ENCODE measurements around the gene GALNT6. TPM values are rescaled to one million over a fixed set of nuclear protein-coding genes. Genes with fewer than 3 reads are reported as not detected.
A peak's percentile ranks its signal among the peaks of the same experiment; 100 is the strongest.

GALNT6 gene
- total and polyA plus RNA-seq, 9 of the 15 experiments (the other 6 are each of a cell fraction or from before 2014, with no cell fraction given): 1.5 to 8.6 (median 5.1) TPM

DNA sequence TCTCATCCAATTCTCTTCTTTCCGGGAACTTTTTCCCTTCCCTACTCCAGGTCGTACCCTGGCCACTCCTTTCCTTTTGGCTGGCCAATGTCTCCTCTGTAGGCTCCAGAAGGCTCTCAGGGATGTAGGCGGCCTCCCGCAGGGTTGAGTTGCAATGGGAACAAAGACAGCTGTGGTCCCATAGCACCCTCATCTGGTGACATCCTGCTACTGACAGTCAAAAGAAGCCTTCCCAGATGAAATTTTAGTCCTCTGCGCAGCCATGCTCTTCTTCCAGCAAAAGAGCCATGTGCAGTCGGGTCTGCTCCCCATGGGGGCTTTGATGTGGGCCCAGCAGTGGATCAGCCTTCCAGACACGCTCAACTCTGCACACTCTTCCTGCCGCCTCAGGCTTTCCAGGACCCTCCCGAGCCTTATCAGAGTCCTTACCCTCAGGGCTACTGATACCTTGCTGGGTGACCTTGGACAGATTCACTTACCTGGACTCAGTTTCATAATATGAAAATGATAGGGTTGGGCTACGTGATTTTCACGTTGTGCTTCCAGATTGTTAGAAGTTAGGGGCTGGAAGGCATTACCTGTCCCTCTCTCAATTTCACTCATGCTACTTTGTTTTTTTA lies 39.2 kb downstream of the GALNT6 start (continued):
- TF ChIP-seq, protein P1, sequence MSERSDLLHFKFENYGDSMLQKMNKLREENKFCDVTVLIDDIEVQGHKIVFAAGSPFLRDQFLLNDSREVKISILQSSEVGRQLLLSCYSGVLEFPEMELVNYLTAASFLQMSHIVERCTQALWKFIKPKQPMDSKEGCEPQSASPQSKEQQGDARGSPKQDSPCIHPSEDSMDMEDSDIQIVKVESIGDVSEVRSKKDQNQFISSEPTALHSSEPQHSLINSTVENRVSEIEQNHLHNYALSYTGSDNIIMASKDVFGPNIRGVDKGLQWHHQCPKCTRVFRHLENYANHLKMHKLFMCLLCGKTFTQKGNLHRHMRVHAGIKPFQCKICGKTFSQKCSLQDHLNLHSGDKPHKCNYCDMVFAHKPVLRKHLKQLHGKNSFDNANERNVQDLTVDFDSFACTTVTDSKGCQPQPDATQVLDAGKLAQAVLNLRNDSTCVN (CRISPR knock-in tag; IDR thresholded peaks at IDR 0.05): no peak
- TF ChIP-seq NFXL1 (CRISPR knock-in tag; IDR thresholded peaks at IDR 0.05) (no peak), ZBTB1 (CRISPR knock-in tag; IDR thresholded peaks at IDR 0.05; ENCODE audit: borderline replicate concordance, low read depth) (no peak), FOXK2 (conservative IDR thresholded peaks at IDR 0.05 in 1 of 2, IDR thresholded peaks at IDR 0.05 in 1 of 2; ENCODE audit: low read depth in 2 of 2) (no peak), ZEB2 (IDR thresholded peaks at IDR 0.05) (no peak), NCOA6 (IDR thresholded peaks at IDR 0.05) (no peak), ZNF354B (CRISPR knock-in tag; IDR thresholded peaks at IDR 0.05) (no peak), SNIP1 (IDR thresholded peaks at IDR 0.05; ENCODE audit: low read depth) (no peak), NRF1 (conservative IDR thresholded peaks at IDR 0.05 in 1 of 2, IDR thresholded peaks at IDR 0.05 in 1 of 2) (peak; percentile 64 to 73), DDX20 (tag; IDR thresholded peaks at IDR 0.05; ENCODE audit: low read depth) (no peak), FOXJ2 (tag; IDR thresholded peaks at IDR 0.05) (no peak), TFAP4 (CRISPR knock-in tag; IDR thresholded peaks at IDR 0.05; ENCODE audit: borderline replicate concordance) (peak; percentile 61), CREBBP (IDR thresholded peaks at IDR 0.05; ENCODE audit: low read depth, low read length) (no peak), STAG1 (CRISPR knock-in tag; IDR thresholded peaks at IDR 0.05; ENCODE audit: borderline replicate concordance) (peak; percentile 92), USF1 (CRISPR knock-in tag; IDR thresholded peaks at IDR 0.05) (no peak), JUND (IDR thresholded peaks at IDR 0.05; ENCODE audit: borderline replicate concordance, low read depth, low read length) (0 out of 2 replicates have a peak, but pooled peaks have one; percentile 5), JUND (tag; IDR thresholded peaks at IDR 0.05; ENCODE audit: borderline replicate concordance, low read depth, low read length) (no peak), ATF6 (CRISPR knock-in tag; IDR thresholded peaks at IDR 0.05) (no peak), SMC3 (conservative IDR thresholded peaks at IDR 0.05; ENCODE audit: insufficient read depth, low read depth, low read length) (peak; percentile 71)
- TF ChIP-seq, protein P2, sequence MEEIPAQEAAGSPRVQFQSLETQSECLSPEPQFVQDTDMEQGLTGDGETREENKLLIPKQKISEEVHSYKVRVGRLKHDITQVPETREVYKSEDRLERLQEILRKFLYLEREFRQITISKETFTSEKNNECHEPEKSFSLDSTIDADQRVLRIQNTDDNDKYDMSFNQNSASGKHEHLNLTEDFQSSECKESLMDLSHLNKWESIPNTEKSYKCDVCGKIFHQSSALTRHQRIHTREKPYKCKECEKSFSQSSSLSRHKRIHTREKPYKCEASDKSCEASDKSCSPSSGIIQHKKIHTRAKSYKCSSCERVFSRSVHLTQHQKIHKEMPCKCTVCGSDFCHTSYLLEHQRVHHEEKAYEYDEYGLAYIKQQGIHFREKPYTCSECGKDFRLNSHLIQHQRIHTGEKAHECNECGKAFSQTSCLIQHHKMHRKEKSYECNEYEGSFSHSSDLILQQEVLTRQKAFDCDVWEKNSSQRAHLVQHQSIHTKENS (CRISPR knock-in tag; IDR thresholded peaks at IDR 0.05): no peak
- TF ChIP-seq, protein P3, sequence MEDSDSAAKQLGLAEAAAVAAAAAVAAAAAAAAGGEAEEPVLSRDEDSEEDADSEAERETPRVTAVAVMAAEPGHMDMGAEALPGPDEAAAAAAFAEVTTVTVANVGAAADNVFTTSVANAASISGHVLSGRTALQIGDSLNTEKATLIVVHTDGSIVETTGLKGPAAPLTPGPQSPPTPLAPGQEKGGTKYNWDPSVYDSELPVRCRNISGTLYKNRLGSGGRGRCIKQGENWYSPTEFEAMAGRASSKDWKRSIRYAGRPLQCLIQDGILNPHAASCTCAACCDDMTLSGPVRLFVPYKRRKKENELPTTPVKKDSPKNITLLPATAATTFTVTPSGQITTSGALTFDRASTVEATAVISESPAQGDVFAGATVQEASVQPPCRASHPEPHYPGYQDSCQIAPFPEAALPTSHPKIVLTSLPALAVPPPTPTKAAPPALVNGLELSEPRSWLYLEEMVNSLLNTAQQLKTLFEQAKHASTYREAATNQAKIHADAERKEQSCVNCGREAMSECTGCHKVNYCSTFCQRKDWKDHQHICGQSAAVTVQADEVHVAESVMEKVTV (CRISPR knock-in tag; IDR thresholded peaks at IDR 0.05): peak; percentile 75
